Measurements from ENCODE around the gene OIT3. TPM values are rescaled to one million over a fixed set of nuclear protein-coding genes. Genes with fewer than 3 reads are reported as not detected.

OIT3 gene
- total and polyA plus RNA-seq, 2 of the 8 experiments (the other 6 are each of a cell fraction or from before 2014, with no cell fraction given): not detected

DNA sequence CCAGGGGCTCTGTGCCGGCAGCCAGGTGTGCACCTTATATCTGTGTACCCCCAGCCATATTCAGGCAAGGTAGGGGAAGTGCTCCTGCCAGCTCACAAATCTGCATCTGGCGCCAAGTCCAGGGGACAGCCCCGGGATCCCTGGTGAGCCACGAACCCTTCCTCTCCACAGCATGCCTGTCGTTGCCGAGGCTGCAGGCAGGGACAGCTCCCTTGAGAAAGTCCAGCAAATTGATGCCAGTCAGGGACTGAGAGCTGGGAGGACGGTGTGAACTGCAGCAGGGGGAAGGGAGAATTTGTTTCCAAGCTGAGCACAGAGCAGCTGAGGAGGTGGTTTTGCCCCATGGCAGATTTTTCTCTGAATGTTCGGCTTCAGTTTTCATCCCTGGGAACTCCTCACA lies 60.1 kb downstream of the OIT3 start:
- Histone ChIP-seq H3K27ac (ENCODE audit: low read depth, low read length) (no peak overlapping the region), H3K36me3 (ENCODE audit: control insufficient read depth in 2 of 4, insufficient read depth in 4 of 4, low read length in 3 of 4) (no peaks in the 10 kb centered on the region), H3K14ac (ENCODE audit: insufficient read length) (no peak overlapping the region), H2AFZ (ENCODE audit: low read length) (peak overlapping the region; percentile 96), H3K4me2 (ENCODE audit: insufficient read depth in 1 of 2, low read depth in 2 of 2, low read length in 2 of 2) (peak overlapping the region; percentile 11 to 42), H2BK20ac (ENCODE audit: low read length) (no peak overlapping the region), H3K4me3 (ENCODE audit: extremely low read depth in 1 of 4, insufficient read depth in 2 of 4, low read depth in 3 of 4, low read length in 4 of 4) (no peak overlapping the region), H4K8ac (ENCODE audit: extremely low read depth, insufficient read depth, low read length) (peak overlapping the region; percentile 69; the same call in 1 of the 2 replicates), H3K18ac (ENCODE audit: extremely low read depth, low read length) (no peak overlapping the region; the same call in 1 of the 2 replicates), H2BK15ac (ENCODE audit: low read length) (no peak overlapping the region; the same call in 1 of the 2 replicates), H2AK5ac (ENCODE audit: low read depth, low read length) (no peak overlapping the region), H4K20me1 (replicated peaks in 1 of 2; ENCODE audit: control insufficient read depth in 1 of 2, insufficient read depth in 2 of 2, low read length in 2 of 2) (no peaks in the 10 kb centered on the region), H4K5ac (ENCODE audit: insufficient read length, low read depth, low read length) (peak overlapping the region; percentile 16), H3K4ac (replicated peaks; ENCODE audit: insufficient read length, low read depth, low read length) (no peak overlapping the region), H2BK120ac (replicated peaks; ENCODE audit: low read depth, low read length) (no peak overlapping the region), H2BK5ac (ENCODE audit: low read depth, low read length) (peak overlapping the region; percentile 5; the same call in 1 of the 2 replicates), H3K56ac (replicated peaks; ENCODE audit: insufficient read length, low read depth, low read length) (no peak overlapping the region), H3K23ac (ENCODE audit: insufficient read length) (no peak overlapping the region), H2BK12ac (ENCODE audit: low read depth, low read length) (no peak overlapping the region), H3K79me2 (ENCODE audit: control insufficient read depth in 1 of 2, insufficient read depth in 2 of 2, low read length in 2 of 2) (no peaks in the 10 kb centered on the region), H3K79me1 (ENCODE audit: low read depth, low read length) (no peaks in the 10 kb centered on the region), H3K27me3 (replicated peaks in 1 of 4; ENCODE audit: control insufficient read depth in 3 of 4, extremely low read depth in 1 of 4, insufficient read depth in 3 of 4, low read length in 3 of 4) (no peaks in the 10 kb centered on the region), H4K91ac (replicated peaks; ENCODE audit: insufficient read length, low read length) (no peak overlapping the region), H3K23me2 (ENCODE audit: low read depth, low read length) (no peaks in the 10 kb centered on the region), H3K9me3 (ENCODE audit: insufficient read depth in 2 of 2, low read depth in 1 of 2, low read length in 1 of 2) (no peaks in the 10 kb centered on the region), H3K4me1 (replicated peaks in 1 of 4; ENCODE audit: control insufficient read depth in 3 of 4, insufficient read depth in 4 of 4, low read length in 3 of 4) (peaks cover 8 to 18% (median 11%) of the 10 kb centered on the region in 4 experiments; a peak in 5 of 7 replicates), H3K9ac (replicated peaks in 1 of 4; ENCODE audit: extremely low read depth in 1 of 4, low read depth in 3 of 4, low read length in 3 of 4) (no peak overlapping the region)
- WGBS, 2 experiments (ENCODE audit: extremely low coverage in 1 of 2, insufficient coverage in 1 of 2, insufficient read length in 1 of 2, insufficient replicate concordance in 2 of 2, low coverage in 1 of 2, low lambda C conversion rate in 2 of 2, missing lambda C conversion rate in 1 of 2): 46% methylated on average over 8 of the region's 8 CpGs; no CpG with 5 or more reads in 1 of the 2 experiments
- FAIRE-seq: no peak
- peak in 1 of 2 experiments; percentile 57 for DNase-seq (ENCODE audit: low read depth in 1 of 2, low spot score in 2 of 2)
- TF ChIP-seq TCF12 (IDR thresholded peaks at IDR 0.05; ENCODE audit: low read depth, low read length): no peak
- TF ChIP-seq, protein P1, sequence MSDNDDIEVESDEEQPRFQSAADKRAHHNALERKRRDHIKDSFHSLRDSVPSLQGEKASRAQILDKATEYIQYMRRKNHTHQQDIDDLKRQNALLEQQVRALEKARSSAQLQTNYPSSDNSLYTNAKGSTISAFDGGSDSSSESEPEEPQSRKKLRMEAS (IDR thresholded peaks at IDR 0.05): peak; percentile 74
- ChIA-PET CTCF (ENCODE audit: partially characterized antibody) (interaction anchor here (0.6 to 1.8 kb wide), 8 partner anchors 11 to 451 kb away, joined by 3 to 6 read pairs (median 4); no protein-coding TSS in a partner anchor), POLR2A (ENCODE audit: partially characterized antibody) (interaction anchor here (1.0 to 2.1 kb wide), 2 partner anchors 14 to 17 kb away, joined by 3 to 6 read pairs; no protein-coding TSS in a partner anchor)

Measured in H1 (cell line).